ENCODE data around the gene FAM124B.

The FAM124B gene

GRCh38 chr2:224401641-224402342, at the start of gene FAM124B:
TSS of gene FAM124B (minus strand) at chr2:224402107. CDS start at chr2:224401768, 339 bp downstream.
- peak; percentile 8 to 10 for DNase-seq

DNA sequence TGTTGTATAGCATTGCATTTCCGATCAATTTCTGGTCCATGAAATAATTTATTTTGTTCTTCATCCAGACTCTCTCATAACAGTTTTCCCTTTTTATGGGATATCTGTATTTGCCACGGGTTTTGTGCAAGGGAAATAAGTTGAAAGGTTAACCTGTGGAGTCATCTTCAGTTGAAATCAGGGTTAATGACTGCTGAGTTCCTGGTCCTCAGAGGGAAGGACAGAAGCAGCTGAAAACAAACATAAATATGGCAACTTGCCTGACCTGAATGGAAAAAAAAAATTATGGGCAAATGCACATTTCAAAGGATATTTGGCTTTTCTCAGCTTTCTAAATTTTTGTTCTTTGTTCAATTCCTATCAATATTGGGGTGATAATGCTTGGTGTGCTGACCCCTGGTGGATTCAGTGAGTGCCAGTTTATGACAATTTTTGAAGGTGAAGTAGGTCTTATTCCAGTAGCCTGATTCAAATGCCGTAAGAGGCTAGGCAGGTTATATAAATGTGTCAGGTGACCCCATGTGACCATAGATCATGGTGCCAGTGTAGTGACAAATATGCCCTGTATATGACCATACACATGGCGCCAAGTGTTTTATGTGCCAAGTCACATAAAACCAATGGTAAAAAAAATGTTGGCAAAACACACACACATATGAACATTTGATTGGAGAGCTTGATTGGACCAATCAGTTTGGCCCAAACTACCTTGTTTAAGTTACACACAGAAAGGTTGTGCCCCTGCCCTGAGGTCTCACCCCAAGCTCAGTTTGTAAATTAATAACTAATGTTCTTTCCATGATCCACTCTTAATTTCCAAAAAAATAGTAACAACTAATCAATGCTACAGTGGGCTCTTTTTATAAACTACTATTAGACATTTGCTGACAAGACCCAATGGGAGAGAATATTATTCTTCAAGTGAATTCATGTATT, 47.6 kb upstream of the FAM124B start:
- DNase-seq = no peak

DNA sequence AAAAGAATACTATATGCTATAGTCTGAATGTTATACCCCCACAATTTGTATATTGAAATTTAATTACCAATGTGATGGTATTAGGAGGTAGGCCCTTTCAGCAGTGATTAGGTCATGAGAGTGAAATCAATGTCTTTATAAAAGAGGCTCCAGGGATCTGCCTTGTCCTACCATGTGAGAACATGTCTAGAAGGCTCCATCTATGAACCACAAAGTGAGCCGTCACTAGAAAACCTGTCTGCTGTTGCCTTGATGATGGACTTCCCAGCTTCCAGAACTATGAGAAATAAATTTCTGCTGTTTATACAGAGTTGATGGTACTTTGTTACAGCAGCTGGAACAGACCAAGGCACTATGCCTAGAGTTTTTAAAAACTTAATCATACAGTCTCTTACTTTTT, 46.3 kb upstream of the FAM124B start:
- no peak for DNase-seq

- no peak for DNase-seq
Measured at GRCh38 chr2:224444783-224445182, 42.9 kb upstream of the FAM124B start.

DNA sequence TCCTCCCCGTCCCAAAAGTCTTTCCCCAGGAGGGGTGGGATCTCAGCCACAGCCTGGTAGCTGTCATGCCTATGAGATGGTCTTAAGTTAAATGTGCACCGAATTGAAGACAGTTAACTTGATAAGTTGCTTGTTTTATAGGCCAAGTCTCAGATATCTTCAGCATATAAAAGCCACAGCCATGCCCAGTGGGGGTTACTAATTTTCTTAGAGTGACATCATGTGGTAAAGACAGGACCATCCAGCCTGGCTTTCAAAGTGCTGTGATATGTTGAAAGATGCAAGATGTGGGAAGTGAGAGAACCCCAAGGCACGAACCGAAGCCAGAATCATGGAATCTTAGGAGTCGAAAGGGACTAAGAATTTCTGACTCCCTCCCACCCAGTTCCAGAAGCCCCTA, 42.1 kb upstream of the FAM124B start:
- DNase-seq = no peak

DNA sequence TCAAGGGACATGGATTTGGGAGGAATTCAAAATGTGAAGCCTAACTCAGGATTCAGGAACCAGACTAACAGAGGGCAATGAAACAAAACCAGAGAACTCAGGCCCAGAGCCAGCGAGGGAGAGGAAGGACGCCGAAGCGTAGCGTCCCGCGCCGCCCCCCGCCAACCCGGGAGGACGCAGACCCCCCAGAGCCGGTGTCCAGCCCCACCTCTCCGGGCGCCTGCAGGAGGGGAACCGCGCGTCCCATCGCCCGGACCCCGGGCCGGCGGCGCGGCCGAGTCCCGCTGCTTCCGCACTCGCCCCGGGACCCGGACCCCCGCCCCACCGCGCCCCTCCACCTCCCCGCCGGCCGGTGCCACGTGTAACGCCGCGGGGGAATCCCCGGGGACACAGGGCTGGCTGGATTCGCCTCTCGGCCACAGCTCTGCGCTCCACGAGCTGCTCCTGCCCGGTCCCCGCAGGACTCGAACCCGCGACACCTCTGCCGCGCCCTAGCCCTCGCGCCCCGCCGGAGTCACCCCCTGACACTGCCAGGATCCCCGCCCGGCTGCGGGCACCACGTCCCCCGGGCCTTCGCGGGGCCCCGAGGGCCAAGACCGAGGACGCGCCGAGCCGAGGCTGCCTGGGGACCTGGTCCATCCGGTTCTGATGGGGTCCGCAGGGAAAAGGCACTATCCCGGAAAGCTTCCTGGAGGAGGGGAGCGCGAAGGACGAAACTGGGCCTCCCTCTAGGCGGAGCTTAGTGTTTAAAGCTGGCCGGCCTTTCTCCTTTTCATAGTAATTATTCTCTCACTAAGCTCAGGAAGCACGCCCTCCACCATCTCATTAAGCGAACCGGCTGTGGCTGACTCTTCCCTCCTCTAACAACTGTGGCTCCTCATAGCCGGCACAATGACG, 40.4 kb upstream of the FAM124B start:
- peak in 1 of 2 experiments; percentile 4 for DNase-seq

DNA sequence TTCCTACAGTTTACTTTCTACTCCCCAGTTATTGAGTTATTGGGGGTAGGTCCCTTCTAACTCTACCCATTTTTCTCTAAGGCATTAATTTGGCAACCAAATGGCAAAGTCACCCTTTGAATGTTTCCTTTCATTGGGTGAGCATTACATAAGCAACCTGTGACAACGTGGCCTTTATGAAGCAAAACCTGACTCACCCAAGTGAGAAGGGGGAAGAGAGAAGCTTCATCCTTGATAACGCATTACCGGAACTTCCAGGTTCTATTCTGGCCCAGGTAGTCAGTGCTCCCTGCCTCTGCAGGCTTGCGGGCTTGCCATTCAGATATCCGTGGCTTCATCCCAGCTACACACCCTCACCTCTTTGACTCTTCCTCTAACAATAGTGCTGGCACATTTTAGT, 39.1 kb upstream of the FAM124B start:
- no peak for DNase-seq

DNA sequence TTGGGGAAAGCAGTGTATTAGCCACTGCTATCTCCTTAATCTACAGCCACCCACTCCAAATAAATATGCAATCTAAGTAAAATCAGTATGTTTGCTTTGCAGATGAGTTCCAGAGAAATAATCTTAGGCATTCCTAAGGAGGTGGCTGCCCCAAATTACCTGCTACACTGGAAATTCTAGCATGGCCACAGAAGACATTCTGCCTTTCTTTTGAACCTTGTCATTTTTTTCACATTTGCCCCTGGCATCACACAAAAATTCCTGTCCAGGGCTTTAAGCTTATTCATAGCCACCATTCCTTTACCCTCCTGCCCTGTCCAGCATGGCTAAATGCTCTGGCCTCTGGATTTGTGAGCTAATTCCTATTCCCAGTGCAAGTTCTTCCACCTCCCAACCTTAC, 36.8 kb upstream of the FAM124B start:
- no peak for DNase-seq

- no peak for DNase-seq
Measured at GRCh38 chr2:224436634-224437033, 34.7 kb upstream of the FAM124B start.

- DNase-seq = no peak
Measured at GRCh38 chr2:224434618-224435017, 32.7 kb upstream of the FAM124B start.

DNA sequence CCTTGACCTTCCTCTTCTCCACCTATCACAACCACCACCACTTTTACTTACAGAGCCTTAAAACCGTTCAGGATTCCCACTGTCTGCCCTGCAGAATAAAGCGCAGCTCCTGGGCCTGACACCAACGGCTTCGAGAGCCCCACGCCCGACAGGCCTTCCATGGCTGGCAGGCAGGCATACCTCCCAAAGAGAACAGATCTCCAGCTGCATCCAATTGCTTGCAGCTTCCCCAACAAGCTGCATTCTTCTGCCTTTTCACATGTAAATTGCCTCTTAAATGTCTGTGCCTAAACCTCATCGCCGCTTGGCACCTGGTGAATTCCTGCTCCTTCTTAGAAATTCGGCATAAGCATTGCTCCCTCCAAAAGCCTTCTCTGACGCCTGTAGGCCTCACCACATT, 31.5 kb upstream of the FAM124B start:
- no peak for DNase-seq

- no peak for DNase-seq
Measured at GRCh38 chr2:224432003-224432579, 30.2 kb upstream of the FAM124B start.

GRCh38 chr2:224429441-224429810, 27.5 kb upstream of the FAM124B start:
- DNase-seq = no peak

DNA sequence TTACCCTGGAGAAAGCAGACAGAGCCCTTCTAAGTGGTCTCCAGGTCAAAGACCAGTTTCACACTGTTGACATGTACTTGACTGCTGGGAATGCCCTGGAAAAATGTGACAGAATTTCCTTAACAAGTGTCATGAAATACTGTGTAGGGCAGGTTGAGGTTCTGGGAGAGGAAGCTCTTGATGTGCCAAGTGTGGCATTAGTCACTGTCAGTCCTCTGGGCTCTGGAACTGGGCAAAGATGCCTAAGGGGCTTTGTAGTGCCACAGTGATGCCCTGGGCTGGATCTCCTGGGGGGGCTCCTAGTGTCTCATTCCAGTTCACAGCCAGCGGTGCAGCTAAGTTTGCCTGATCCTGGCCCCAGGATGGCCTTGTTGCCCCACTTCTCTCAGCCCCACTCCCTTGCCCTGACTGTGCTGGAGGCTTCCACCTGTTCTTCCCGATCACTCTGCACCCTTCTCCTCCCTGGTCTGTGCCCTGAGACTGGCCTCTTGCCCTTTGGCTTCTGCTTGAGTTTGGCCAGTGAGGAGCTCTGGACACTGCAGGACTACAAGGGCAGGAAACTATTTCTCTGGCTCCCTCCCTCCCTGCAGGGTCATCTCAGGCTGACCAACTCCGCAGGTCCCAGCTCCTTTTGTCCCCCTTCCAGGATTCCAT, 27.0 kb upstream of the FAM124B start:
- DNase-seq = no peak

GRCh38 chr2:224427471-224427870, 25.6 kb upstream of the FAM124B start:
- no peak for DNase-seq

DNA sequence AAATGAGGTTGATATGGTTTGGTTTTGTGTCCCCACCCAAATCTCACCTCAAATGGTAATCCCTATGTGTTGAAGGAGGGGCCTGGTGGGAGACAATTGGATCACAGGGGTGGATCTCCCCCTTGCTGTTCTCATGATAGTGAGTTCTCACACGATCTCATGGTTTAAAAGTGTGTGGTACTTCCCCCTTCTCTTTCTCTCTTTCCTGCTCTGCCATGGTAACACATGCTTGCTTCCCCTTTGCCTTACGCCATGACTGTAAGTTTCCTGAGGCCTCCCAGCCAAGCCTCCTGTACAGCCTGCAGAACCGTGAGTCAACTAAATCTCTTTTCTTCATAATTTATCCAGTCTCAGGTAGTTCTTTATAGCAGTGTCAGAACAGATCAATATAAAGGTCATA, 24.7 kb upstream of the FAM124B start:
- DNase-seq = no peak

- DNase-seq = no peak
Measured at GRCh38 chr2:224421065-224421464, 19.2 kb upstream of the FAM124B start.

DNA sequence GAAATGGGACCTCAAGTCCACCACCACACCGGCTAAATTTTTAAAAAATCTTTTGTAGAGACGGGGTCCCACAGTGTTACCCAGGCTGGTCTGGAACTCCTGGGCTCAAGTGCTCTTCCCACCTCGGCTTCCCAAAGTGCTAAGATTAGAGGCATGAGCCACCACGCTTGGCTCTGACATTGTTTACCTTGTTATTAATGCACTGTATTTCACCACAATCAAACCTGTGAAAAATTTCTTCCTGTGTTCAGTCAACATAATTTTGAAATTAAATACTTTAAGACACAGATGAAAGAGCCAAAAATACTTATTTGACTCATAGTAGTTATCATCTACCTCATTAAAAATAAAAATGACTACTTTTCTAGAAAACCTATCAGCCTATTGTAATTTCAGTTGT, 16.0 kb upstream of the FAM124B start:
- DNase-seq = no peak

GRCh38 chr2:224417361-224417729, 15.4 kb upstream of the FAM124B start:
- no peak for DNase-seq

DNA sequence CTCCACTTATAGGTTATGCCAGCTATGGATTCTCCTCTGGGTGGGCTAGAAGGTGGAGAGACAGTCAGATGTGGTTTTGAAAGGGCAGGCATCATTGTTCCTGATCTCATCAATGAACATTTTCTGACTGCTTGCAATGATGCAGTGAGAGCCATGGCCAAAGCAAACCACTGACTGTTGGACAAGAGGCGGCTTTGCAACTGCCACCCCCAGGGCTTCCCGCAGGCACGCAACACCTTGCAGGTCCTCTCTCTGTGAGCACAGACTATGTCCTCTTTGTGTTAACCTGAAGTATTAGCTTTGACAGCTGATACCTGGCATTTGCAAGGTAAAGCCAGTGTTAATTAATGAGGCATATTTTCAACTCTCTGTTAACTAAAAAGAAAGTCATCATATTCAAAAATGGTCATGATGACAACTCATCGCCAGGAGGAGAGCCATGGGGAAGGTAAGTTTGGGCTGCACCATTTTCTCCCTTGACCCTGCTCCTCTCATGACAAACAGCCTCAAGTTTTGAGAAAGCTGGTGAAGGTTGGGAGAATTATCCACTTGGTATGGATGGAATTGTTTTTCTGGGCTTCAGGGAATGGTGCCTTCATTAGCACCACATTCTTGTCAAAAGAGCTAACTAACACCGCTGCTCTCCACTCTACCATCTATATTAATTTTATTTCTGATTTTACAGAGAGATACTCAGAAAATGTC, 14.9 kb upstream of the FAM124B start:
- DNase-seq = no peak

DNA sequence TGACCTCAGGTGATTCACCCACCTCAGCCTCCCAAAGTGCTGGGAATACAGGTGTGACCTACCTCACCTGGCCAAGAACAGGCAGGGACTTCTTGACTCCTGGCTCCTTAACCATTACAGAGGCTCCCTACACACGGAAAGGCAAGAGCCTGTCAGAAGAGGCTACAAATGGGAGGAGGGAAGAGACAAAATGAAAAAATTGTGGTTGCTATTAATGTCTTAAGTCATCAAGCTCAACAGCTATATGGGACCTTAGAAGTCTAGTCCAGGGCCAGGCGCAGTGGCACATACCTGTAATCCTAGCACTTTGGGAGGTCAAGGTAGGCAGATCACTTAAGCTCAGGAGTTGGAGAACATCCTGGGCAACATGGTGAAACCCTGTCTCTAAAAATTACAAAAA, 11.5 kb upstream of the FAM124B start:
- no peak for DNase-seq

Measured in stimulated activated CD4-positive, alpha-beta T cell treated with anti-CD3 and anti-CD28 coated beads, Interleukin-4, amount 100 ng/mL, for 4 hours (primary cell).